AG04449 (cell line): Measurements from ENCODE around the gene MDK.

Experiments
- CTCF ChIA-PET: fragments of 350-600 bp; formaldehyde crosslinking; extraction: SDS; loops from one replicate; lab custom pipeline; 2021; ENCODE audit warnings: antibody characterized with exemption; lab: Yijun Ruan, JAX
- POLR2A ChIA-PET: fragments of 400-600, 350-600 bp; formaldehyde crosslinking; extraction: SDS; loops from one replicate; lab custom pipeline; 2020; ENCODE audit warnings: antibody characterized with exemption, inconsistent platforms; lab: Yijun Ruan, JAX
- DNase-seq: peaks from one replicate; pipeline ENCODE4 v3.0.0-alpha.2; 2010; ENCODE audit warnings: low read depth, low spot score
- H3K4me3 ChIP-seq: 2 replicates; pipeline ENCODE4 v1.5.1; 2011; ENCODE audit warnings: low read depth, mild to moderate bottlenecking, control low read depth, low read length
- TF ChIP-seq, protein P1 (sequence below): IDR thresholded peaks from one replicate; pipeline ENCODE4 v1.5.1; 2011; ENCODE audit warnings: mild to moderate bottlenecking, moderate library complexity, low read length, control low read depth, inconsistent platforms; ENCODE audit not compliant: insufficient read depth; ENCODE audit errors: missing control alignments

The MDK gene

DNA sequence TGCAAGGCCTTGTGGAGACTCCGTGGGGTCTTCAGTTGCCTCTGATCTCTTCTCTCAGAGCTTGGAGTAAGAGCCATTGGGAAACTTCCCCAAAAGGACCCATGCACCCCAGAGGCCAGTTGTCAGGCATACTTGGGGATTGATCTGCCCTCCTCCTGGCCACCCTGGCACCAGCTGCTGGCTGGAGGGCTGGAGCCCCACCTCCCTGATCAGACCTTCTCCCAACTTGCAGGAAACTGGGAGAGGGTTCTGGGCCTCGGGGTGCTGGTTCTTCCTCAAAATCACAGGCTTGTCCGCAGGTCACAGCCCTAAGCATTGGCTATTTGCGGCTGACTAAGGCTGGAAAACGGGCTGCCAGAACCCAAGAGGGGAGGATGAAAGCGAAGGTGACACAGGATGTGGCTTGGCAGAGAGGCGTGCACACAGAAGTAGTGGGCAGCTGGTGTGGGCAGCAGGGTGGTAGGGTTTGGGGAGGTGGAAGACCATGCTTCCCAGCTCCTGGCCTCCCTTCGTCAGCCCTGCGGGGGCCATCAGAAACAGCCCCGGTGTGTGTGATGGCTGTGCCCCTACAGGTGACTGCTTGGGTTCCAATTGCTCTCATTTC is 35.5 kb upstream of the MDK start:
- ChIA-PET POLR2A (no interaction called here), CTCF (interaction anchor here (0.9 to 24.6 kb wide), 8 partner anchors 11 to 108 kb away, joined by 4 to 498 read pairs (median 6); no protein-coding TSS in a partner anchor)
- TF ChIP-seq, protein P1, sequence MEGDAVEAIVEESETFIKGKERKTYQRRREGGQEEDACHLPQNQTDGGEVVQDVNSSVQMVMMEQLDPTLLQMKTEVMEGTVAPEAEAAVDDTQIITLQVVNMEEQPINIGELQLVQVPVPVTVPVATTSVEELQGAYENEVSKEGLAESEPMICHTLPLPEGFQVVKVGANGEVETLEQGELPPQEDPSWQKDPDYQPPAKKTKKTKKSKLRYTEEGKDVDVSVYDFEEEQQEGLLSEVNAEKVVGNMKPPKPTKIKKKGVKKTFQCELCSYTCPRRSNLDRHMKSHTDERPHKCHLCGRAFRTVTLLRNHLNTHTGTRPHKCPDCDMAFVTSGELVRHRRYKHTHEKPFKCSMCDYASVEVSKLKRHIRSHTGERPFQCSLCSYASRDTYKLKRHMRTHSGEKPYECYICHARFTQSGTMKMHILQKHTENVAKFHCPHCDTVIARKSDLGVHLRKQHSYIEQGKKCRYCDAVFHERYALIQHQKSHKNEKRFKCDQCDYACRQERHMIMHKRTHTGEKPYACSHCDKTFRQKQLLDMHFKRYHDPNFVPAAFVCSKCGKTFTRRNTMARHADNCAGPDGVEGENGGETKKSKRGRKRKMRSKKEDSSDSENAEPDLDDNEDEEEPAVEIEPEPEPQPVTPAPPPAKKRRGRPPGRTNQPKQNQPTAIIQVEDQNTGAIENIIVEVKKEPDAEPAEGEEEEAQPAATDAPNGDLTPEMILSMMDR = no peak
- no peak for DNase-seq
- H3K4me3 ChIP-seq = no peak overlapping the region

DNA sequence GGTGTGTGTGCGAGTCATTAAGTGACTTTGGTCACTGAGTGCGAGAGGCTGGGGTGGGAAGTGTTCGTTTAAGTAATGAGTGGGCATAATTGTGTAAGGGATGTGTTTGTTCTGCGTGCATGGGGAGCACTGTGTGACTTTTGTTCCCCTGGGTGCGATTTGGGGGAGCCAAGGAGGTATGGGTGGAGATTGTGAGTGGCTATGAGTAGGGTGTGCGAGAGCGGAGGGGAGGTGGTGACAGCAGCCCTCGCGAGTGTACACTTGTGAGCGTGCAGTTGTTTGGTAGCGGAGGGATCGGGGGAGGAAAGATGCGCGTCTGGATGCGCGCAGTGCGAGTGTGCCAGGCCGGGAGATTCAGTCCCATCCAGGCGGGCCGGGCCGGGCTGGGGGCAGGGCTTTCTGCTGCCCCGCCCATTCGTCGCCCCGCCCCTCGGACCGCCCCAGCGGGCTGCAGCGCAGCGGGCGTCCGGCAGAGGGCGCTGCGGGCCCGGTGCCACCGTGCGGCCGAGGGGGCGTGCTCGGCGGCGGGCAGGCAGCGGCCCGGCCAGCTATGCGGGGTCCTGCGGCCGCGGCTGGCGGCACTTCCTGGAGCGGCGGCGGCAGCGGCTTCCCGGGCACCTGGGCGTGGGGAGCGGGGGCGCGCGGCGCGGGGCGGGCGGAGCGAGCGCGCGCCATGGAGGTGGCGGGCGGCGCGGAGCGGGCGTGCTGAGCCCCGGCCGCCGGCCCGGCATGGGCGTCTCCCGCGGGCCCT is 34.4 kb upstream of the MDK start, which contains the start of gene DGKZ:
Gene DGKZ, plus strand, starts transcription at position 578 of the 751 bp plus-strand sequence. CDS start 197 bp downstream, outside the sequence.
- no peak for DNase-seq
- CTCF ChIA-PET = interaction anchor here (0.6 to 24.6 kb wide), 16 partner anchors 8 to 109 kb away, joined by 3 to 498 read pairs (median 4); no protein-coding TSS in a partner anchor
- POLR2A ChIA-PET = no interaction called here
- TF ChIP-seq, protein P1 = peak; percentile 62
- H3K4me3 ChIP-seq = peak within 1 kb of the TSS; percentile 90

- H3K4me3 ChIP-seq = peak overlapping the region; percentile 90
- TF ChIP-seq, protein P1 = no peak
- ChIA-PET CTCF (interaction anchor here (0.6 to 24.6 kb wide), 18 partner anchors 9 to 493 kb away, joined by 3 to 498 read pairs (median 4); no protein-coding TSS in a partner anchor), POLR2A (no interaction called here)
- no peak for DNase-seq
These were observed 33.7 kb upstream of the MDK start for GRCh38 chr11:46347637-46348311.

DNA sequence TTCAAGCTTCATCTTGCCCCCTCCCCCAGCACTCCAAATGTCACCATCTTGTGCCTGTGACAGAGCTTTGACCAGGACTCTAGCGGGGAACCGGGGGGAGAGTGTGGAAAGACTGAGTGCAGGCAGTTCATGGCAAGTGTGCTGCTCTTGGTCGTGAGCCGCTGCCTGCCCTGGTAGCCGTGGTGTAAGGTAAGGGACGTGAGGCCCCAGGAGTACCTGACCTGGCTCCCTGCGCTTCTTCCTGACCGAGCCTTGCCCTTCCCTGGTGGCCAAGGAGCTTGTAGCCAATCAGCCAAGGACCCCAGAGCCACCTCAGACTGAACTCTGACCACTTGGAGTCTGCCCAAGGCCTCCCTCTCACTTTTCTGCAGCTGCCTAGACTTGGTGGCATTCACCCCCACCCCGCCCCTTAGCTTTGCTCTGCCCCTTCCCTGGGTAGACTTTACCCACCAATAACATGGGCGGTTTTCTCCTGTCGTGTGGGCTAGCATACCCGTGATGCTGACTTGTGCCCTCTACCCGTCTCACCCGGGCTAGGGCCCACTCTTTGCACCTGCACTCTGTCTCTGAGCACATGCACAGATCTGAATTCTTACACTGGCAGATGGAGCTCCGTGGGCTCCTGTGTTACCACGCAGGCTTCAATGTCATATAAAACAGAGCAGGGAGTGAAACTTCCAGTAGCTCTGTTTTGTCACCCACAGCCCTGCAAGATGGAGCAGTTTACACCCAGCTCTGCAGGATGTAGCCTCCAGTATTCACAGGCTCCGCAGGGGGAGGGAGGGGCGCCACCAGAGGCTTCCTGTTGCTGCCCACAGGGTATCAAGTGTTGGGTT is 32.7 kb upstream of the MDK start:
- POLR2A ChIA-PET = no interaction called here
- DNase-seq = no peak
- TF ChIP-seq, protein P1 = no peak
- CTCF ChIA-PET = interaction anchor here (0.7 to 24.6 kb wide), 7 partner anchors 15 to 494 kb away, joined by 3 to 498 read pairs (median 4); no protein-coding TSS in a partner anchor
- H3K4me3 ChIP-seq = peak overlapping the region; percentile 90

- POLR2A ChIA-PET = interaction anchor here (2.0 kb wide), 1 partner anchor 10 kb away, joined by 8 read pairs; no protein-coding TSS in a partner anchor
- CTCF ChIA-PET = interaction anchor here (1.0 to 27.5 kb wide), 8 partner anchors 1 to 217 kb away, joined by 3 to 498 read pairs (median 13); partner anchors contain the start of gene DGKZ
- TF ChIP-seq, protein P1 = no peak
These were observed 30.8 kb upstream of the MDK start for GRCh38 chr11:46350695-46351094.

More at GRCh38 chr11:46350695-46351094, 30.8 kb upstream of the MDK start:
- no peak overlapping the region for H3K4me3 ChIP-seq
- DNase-seq = no peak
